HG03354 (cell line): ENCODE data around the gene SLC10A6.

Experiments
- ATAC-seq: cut with Tn5 transposase; IDR thresholded peaks from one replicate; pipeline ENCODE4 v1.9.1; 2021; ENCODE audit warnings: mild to moderate bottlenecking; ENCODE audit not compliant: unreplicated experiment, poor library complexity, severe bottlenecking

Gene SLC10A6

GRCh38 chr4:86810847-86811246 lies 38.3 kb downstream of the SLC10A6 start:
- no peak for ATAC-seq

DNA sequence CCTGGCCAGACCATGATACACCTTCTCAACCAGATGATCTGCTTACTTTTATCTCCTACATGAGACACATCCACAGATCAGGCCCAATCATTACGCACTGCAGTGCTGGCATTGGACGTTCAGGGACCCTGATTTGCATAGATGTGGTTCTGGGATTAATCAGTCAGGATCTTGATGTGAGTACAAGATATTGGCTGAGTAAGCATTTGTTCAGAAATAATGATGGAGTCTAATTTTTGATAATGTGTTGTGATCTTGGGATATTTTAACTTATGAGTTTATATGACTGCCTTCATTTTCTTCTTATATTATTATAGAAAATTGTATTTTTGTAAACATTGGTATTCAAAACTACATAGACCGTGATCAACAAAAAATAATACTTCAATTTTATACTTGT lies 39.4 kb downstream of the SLC10A6 start:
- no peak for ATAC-seq

GRCh38 chr4:86791126-86791525 lies 58.1 kb downstream of the SLC10A6 start:
- no peak for ATAC-seq

GRCh38 chr4:86788826-86789225 lies 60.4 kb downstream of the SLC10A6 start:
- no peak for ATAC-seq

DNA sequence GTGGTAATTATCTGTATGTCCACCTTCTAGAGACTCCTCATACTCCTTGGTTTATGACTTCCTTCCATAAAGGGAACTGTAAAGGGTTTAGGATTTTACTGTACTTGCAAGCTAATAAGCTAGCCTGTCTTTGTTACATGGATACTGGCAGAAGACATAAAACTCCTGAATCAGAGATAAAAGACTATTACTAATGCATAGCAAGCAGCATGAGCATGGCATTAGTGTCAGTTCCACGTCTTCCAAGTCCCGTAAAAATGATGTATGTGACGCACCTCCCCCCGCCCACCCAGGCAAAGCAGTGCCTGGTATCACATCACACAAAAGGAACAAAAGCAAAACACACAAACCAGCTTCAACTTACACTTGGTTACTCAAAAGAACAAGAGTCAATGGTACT lies 71.0 kb downstream of the SLC10A6 start:
- ATAC-seq, result no peak

- no peak for ATAC-seq
Observed at GRCh38 chr4:86775061-86775460, 74.1 kb downstream of the SLC10A6 start.
